SU-DHL-6 (cell line): ENCODE measurements around the gene ESPN.

Experiments
- EZH2phosphoT487 ChIP-seq: fragments of 200-600 bp; sonication (generic), shearing (Covaris generic); conservative IDR thresholded peaks from 2 replicates; pipeline ENCODE4 v1.6.1; 2018; ENCODE audit warnings: mild to moderate bottlenecking, antibody characterized with exemption, low read length, moderate library complexity, mixed read lengths
- TF ChIP-seq, protein P1 (sequence below): fragments of 200-600 bp; sonication (generic); IDR thresholded peaks from one replicate; pipeline ENCODE4 v1.5.1; 2017; ENCODE audit warnings: antibody characterized with exemption, mild to moderate bottlenecking, low read length, moderate library complexity; ENCODE audit not compliant: insufficient read depth, poor library complexity, severe bottlenecking

DNA sequence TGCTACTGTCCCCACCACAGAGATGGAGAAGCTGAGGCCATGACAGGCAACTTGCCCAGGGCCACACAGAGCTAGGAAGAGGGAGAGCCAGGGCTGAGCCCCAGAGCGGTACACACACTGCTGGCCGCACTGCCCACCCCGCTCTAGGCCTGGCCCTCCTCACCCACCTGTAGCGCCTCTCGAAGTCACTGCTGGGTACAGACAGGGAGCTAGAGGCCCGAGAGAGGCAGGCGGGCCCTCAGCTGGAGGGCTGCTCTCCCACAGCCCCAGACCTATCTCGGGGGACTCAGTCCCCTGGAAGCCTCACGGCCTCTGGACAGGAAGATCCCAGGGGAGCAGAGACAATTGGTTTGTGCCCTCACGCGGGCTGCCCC is 84.2 kb downstream of the ESPN start:
- TF ChIP-seq, protein P1, sequence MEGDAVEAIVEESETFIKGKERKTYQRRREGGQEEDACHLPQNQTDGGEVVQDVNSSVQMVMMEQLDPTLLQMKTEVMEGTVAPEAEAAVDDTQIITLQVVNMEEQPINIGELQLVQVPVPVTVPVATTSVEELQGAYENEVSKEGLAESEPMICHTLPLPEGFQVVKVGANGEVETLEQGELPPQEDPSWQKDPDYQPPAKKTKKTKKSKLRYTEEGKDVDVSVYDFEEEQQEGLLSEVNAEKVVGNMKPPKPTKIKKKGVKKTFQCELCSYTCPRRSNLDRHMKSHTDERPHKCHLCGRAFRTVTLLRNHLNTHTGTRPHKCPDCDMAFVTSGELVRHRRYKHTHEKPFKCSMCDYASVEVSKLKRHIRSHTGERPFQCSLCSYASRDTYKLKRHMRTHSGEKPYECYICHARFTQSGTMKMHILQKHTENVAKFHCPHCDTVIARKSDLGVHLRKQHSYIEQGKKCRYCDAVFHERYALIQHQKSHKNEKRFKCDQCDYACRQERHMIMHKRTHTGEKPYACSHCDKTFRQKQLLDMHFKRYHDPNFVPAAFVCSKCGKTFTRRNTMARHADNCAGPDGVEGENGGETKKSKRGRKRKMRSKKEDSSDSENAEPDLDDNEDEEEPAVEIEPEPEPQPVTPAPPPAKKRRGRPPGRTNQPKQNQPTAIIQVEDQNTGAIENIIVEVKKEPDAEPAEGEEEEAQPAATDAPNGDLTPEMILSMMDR = no peak
- no peak for TF ChIP-seq EZH2phosphoT487
